AG09319 (cell line): ENCODE results near the gene CCT7.

Experiments
- DNase-seq: peaks from one replicate; pipeline ENCODE4 v3.0.0-alpha.2; 2010; ENCODE audit warnings: low read depth; ENCODE audit errors: extremely low read depth
- CTCF ChIP-seq: IDR thresholded peaks from 2 replicates; pipeline ENCODE4 v1.5.1; 2011; ENCODE audit warnings: low read depth, mild to moderate bottlenecking, inconsistent platforms, low read length, moderate library complexity

The CCT7 gene

GRCh38 chr2:73238976-73239375 lies 4.9 kb downstream of the CCT7 start:
- no peak for TF ChIP-seq CTCF
- no peak for DNase-seq

DNA sequence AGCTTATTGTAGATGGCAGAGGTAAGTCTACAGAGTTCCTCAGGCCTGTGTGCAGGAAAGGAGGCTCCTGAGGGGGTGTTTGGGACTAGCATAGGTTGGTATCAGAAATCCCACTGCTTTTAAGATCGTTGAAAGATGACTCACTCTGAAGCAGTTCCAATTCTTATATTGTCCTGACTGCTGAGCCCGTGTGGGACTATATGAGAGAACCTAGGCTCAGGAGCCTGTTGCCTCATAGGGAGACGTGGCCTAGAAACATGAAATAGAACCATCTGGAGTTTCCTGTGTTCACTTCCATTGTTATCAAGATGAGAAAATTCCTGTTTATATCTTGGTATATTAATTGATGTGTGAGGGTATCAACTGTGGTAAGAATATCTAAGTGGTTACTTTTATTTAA lies 5.7 kb downstream of the CCT7 start:
- DNase-seq: no peak
- no peak for TF ChIP-seq CTCF

DNA sequence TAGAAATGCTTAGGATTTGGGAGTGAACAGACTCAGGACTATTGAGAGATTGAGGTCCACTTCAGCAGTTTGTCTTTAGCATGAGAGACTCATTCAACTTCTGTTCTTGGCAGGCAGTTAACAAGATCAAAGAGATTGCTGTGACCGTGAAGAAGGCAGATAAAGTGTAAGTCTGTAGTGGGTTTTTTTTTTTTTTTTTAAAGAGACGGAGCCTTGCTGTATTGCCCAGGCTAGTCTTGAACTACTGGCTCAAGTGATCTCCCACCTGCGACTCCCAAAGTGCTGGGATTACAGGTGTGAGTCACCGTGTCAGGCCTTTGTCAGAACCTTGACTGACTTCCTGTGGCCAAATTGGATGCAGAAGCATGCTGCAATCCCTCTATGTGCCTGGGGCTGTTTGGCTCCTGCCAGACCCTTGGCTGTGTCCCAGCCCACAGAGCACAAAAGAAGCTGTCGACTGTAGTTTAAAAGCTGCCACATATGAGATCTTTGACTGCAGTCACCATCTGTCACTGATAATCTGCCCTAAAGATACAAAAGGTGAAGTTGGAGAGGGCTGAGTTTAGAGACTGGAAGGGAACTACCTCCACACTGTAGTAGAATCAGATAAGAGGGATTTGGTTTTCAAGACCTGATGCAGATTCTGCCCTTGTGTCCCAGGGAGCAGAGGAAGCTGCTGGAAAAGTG lies 9.9 kb downstream of the CCT7 start:
- no peak for TF ChIP-seq CTCF
- DNase-seq: peak; percentile 52

DNA sequence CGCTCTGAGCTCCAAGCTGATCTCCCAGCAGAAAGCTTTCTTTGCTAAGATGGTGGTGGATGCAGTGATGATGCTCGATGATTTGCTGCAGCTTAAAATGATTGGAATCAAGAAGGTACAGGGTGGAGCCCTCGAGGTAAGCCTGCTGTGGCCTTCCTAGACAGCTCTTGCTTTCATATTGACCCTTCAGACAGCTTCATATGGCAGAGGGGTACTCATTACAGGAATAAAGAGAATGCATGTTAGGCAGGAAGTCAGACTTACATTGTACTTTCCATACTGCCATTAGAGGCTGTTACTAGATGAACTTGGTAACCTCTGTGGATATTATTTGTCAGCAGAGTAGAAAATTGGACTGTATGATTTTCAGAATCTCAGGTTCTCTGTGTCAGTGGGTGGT lies 10.5 kb downstream of the CCT7 start:
- no peak for DNase-seq

GRCh38 chr2:73246850-73247249 lies 12.7 kb downstream of the CCT7 start:
- no peak for DNase-seq
- TF ChIP-seq CTCF: no peak

More for the DNA sequence above, 10.5 kb downstream of the CCT7 start:
- TF ChIP-seq CTCF: no peak

DNA sequence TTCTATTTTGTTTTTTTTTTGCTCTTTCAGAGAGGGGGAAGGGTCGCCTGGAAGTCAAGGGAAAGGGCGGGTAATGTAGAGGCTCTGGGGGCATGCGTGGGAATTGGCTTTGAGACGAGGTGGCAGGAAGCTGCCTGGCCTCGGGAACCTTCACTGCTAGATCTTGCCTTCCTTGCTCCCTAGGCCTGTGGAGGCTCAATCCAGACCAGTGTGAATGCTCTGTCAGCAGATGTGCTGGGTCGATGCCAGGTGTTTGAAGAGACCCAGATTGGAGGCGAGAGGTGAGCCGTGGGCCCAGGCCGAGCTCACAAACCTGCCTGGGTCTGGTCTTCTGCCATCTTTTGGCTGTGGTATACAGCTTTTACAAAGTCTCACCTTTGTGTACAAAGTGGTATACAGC lies 15.5 kb downstream of the CCT7 start:
- TF ChIP-seq CTCF: no peak
- DNase-seq: no peak

- no peak for TF ChIP-seq CTCF
- DNase-seq: no peak
Observed at GRCh38 chr2:73250872-73251846, 17.1 kb downstream of the CCT7 start.
